ENCODE data around the gene GPR75. TPM values are rescaled to one million over a fixed set of nuclear protein-coding genes. Genes with fewer than 3 reads are reported as not detected.

GPR75 gene
- total RNA-seq, 1 donor: 3.5 TPM

- DNase-seq (ENCODE audit: low read depth in 2 of 3, low spot score in 2 of 3): no peak
Observed at GRCh38 chr2:53811601-53812000, 48.2 kb downstream of the GPR75 start.

Small RNA genes lying within 50 kb of the gene (small RNA-seq; reads per million reads assigned to genes)
- 0.34 reads per million for gene MIR3682

Other genes starting within 250 kb of the GPR75 start
- gene CHAC2, start 92.2 kb downstream of the GPR75 start, total RNA-seq: 1.1 TPM
- 31.5 TPM for gene ASB3, start 73.0 kb downstream of the GPR75 start, total RNA-seq
- gene ERLEC1, start 72.9 kb downstream of the GPR75 start, total RNA-seq: 31.2 TPM
- 29.1 TPM for gene PSME4, start 111.0 kb upstream of the GPR75 start, total RNA-seq

Data from hematopoietic multipotent progenitor cell (in vitro differentiated cells).